Transverse colon (tissue), 4 donors: Measurements from ENCODE around the gene EXOC6. TPM values are rescaled to one million over a fixed set of nuclear protein-coding genes. Genes with fewer than 3 reads are reported as not detected.

Source experiments
- DNase-seq: peaks from one replicate; pipeline ENCODE4 v3.0.0-alpha.2; 2019
- H3K27ac ChIP-seq, 4 donors: fragments of 200-600 bp; sonication (generic); 2 replicates each; pipeline ENCODE4 v1.5.1; 2016 to 2018; ENCODE audit warnings: inconsistent platforms in 4 of 4
- H3K27me3 ChIP-seq: fragments of 200-600 bp; sonication (generic); 2 replicates; pipeline ENCODE4 v1.5.1; 2017; ENCODE audit warnings: inconsistent platforms
- H3K36me3 ChIP-seq, 4 donors: fragments of 200-600 bp; sonication (generic); 2 replicates each; pipeline ENCODE4 v1.5.1; 2017 to 2019; ENCODE audit warnings: inconsistent platforms in 4 of 4
- H3K4me1 ChIP-seq, 4 donors: fragments of 200-600 bp; sonication (generic); 2 replicates each; pipeline ENCODE4 v1.5.1; 2017 to 2020; ENCODE audit warnings: inconsistent platforms in 4 of 4
- H3K4me3 ChIP-seq, 4 donors: fragments of 200-600 bp; sonication (generic); 1 replicate in 1 of 4; 2 replicates in 3 of 4; pipeline versions ENCODE4 v1.5.1 to v1.6.1; 2017 to 2019; ENCODE audit warnings: inconsistent platforms in 4 of 4
- H3K9me3 ChIP-seq, 2 donors: fragments of 200-600 bp; sonication (generic); 2 replicates each; pipeline ENCODE4 v1.5.1; 2017 to 2019; ENCODE audit warnings: inconsistent platforms in 2 of 2
- CTCF ChIP-seq, 5 experiments: fragments of 200-600 bp in 3 of 5; fragments of 450-650 bp in 2 of 5; sonication (generic) in 3 of 5; IDR thresholded peaks; 1 replicate in 2 of 5; 2 replicates in 3 of 5; pipeline ENCODE4 v1.5.1; 2016 to 2017; ENCODE audit warnings: antibody characterized with exemption in 5 of 5, inconsistent platforms in 3 of 5, mild to moderate bottlenecking in 2 of 5, moderate library complexity in 1 of 5
- EP300 ChIP-seq: sonication (generic); formaldehyde crosslinking; IDR thresholded peaks from one replicate; pipeline ENCODE4 v1.6.1; 2017; ENCODE audit warnings: antibody characterized with exemption, low read depth
- POLR2A ChIP-seq: fragments of 450-650 bp; IDR thresholded peaks from one replicate; pipeline ENCODE4 v1.6.1; 2016; ENCODE audit warnings: antibody characterized with exemption, mild to moderate bottlenecking, moderate library complexity
- POLR2AphosphoS5 ChIP-seq, 3 donors: sonication (generic); formaldehyde crosslinking; IDR thresholded peaks; one replicate each; pipeline ENCODE4 v1.6.1; 2016; ENCODE audit warnings: antibody characterized with exemption in 3 of 3
- WGBS, 2 donors: methylation state at CpG; one replicate each; pipeline ENCODE4 v1.1.5; 2018; ENCODE audit warnings: low coverage in 1 of 2; 5-methylcytosine and 5-hydroxymethylcytosine counted together
- in situ Hi-C, 4 donors: fragments of 200-750 bp; cut with MboI; loops; one replicate each; pipeline versions ENCODE4 v1.15.0 to v1.15.1; 2017; ENCODE audit warnings: low sequenced_read_pairs in 3 of 4, low pct_ligation_motif_present in 1 of 4, low pct_unique_long_range_greater_than_20kb in 1 of 4
- intact Hi-C: fragments of 100-400 bp; cut with DNase I; formaldehyde crosslinking; loops from one replicate; pipeline ENCODE4 v1.15.1; 2023; ENCODE audit warnings: low total_unique reads
- total RNA-seq, 4 donors: library from RNA; depleted of rRNA; stranded (reverse); fragments of >200 nt; gene quantifications; one replicate each; pipeline ENCODE4 v1.1.0, GENCODE V29; 2016

Gene EXOC6
- total RNA-seq, 4 donors from 2014 or later = 1.9 to 13.1 (median 11.6) TPM

GRCh38 chr10:93088466-93088865 lies 240.1 kb downstream of the EXOC6 start:
- Histone ChIP-seq H3K27me3 (no peaks in the 10 kb centered on the region), H3K4me1 (no peaks in the 10 kb centered on the region), H3K9me3 (no peaks in the 10 kb centered on the region), H3K36me3 (no peaks in the 10 kb centered on the region), H3K27ac (no peak overlapping the region), H3K4me3 (no peak overlapping the region)
- WGBS, 2 donors = 41 to 86% methylated on average over 2 to 4 of the region's 4 CpGs
- in situ Hi-C loops = loop anchor here in 2 of 4 donors (10.0 to 25.0 kb wide), 3 partner anchors 206 to 424 kb away; no protein-coding TSS in a partner anchor
- intact Hi-C loops = loop anchor here (10.0 kb wide), 1 partner anchor 206 kb away; no protein-coding TSS in a partner anchor
- no peak for TF ChIP-seq EP300
- TF ChIP-seq POLR2A = no peak
- TF ChIP-seq CTCF (IDR thresholded peaks at IDR 0.05) = no peak
- TF ChIP-seq POLR2AphosphoS5 (IDR thresholded peaks at IDR 0.05) = no peak
- DNase-seq = no peak

GRCh38 chr10:93090619-93091018 lies 242.3 kb downstream of the EXOC6 start:
- no peaks in the 10 kb centered on the region for H3K36me3 ChIP-seq
- in situ Hi-C loops = loop anchor here in 1 of 4 donors (25.0 kb wide), 1 partner anchor 422 kb away; no protein-coding TSS in a partner anchor
- H3K4me3 ChIP-seq = no peak overlapping the region
- no peak for DNase-seq
- TF ChIP-seq EP300 = no peak
- TF ChIP-seq POLR2AphosphoS5 (IDR thresholded peaks at IDR 0.05) = no peak
- TF ChIP-seq CTCF (IDR thresholded peaks at IDR 0.05) = no peak
- TF ChIP-seq POLR2A = no peak
- no peaks in the 10 kb centered on the region for H3K27me3 ChIP-seq
- no peaks in the 10 kb centered on the region for H3K9me3 ChIP-seq
- no peak overlapping the region for H3K27ac ChIP-seq
- intact Hi-C loops = no loop called here
- no peaks in the 10 kb centered on the region for H3K4me1 ChIP-seq
- 81% methylated on average over 2 of the region's 2 CpGs; no CpG with 5 or more reads in 1 of the 2 donors for WGBS, 2 donors

- intact Hi-C loops = no loop called here
- in situ Hi-C loops = loop anchor here in 1 of 4 donors (25.0 kb wide), 1 partner anchor 420 kb away; no protein-coding TSS in a partner anchor
Observed at GRCh38 chr10:93091960-93092359, 243.6 kb downstream of the EXOC6 start.

GRCh38 chr10:93095225-93095624 lies 246.9 kb downstream of the EXOC6 start:
- no peaks in the 10 kb centered on the region for H3K36me3 ChIP-seq
- no peak overlapping the region for H3K27ac ChIP-seq
- WGBS, 2 donors = 100% methylated on average over 1 of the region's 1 CpG; no CpG with 5 or more reads in 1 of the 2 donors
- no peak overlapping the region for H3K4me3 ChIP-seq
- TF ChIP-seq POLR2AphosphoS5 (IDR thresholded peaks at IDR 0.05) (no peak), CTCF (IDR thresholded peaks at IDR 0.05) (no peak), POLR2A (no peak), EP300 (no peak)
- no peaks in the 10 kb centered on the region for H3K9me3 ChIP-seq
- no peak for DNase-seq
- no peaks in the 10 kb centered on the region for H3K4me1 ChIP-seq
- intact Hi-C loops = no loop called here
- no peaks in the 10 kb centered on the region for H3K27me3 ChIP-seq
- in situ Hi-C loops = loop anchor here in 1 of 4 donors (25.0 kb wide), 1 partner anchor 417 kb away; no protein-coding TSS in a partner anchor

More at GRCh38 chr10:93091960-93092359, 243.6 kb downstream of the EXOC6 start:
- no peaks in the 10 kb centered on the region for H3K4me1 ChIP-seq
- no peak overlapping the region for H3K4me3 ChIP-seq
- no peak overlapping the region for H3K27ac ChIP-seq
- H3K36me3 ChIP-seq = no peaks in the 10 kb centered on the region
- 91 to 96% methylated on average over 3 of the region's 3 CpGs for WGBS, 2 donors
- H3K9me3 ChIP-seq = no peaks in the 10 kb centered on the region
- TF ChIP-seq EP300 (no peak), POLR2A (no peak), POLR2AphosphoS5 (IDR thresholded peaks at IDR 0.05) (no peak), CTCF (IDR thresholded peaks at IDR 0.05) (no peak)
- no peaks in the 10 kb centered on the region for H3K27me3 ChIP-seq
- no peak for DNase-seq
